Astrocyte (in vitro differentiated cells and primary cell): Measurements from ENCODE around the gene MCF2L2. TPM values are rescaled to one million over a fixed set of nuclear protein-coding genes. Genes with fewer than 3 reads are reported as not detected.

Source experiments
- DNase-seq: peaks from one replicate; pipeline ENCODE4 v3.0.0-alpha.2; 2010; ENCODE audit warnings: low read depth
- FAIRE-seq: peaks from 2 replicates; lab custom pipeline; 2011; peaks lifted over from hg19 to GRCh38; lab: Jason Lieb, UNC
- H2AFZ ChIP-seq: 2 replicates; pipeline ENCODE4 v1.6.0; 2012; ENCODE audit warnings: low read depth, low read length, inconsistent platforms
- H3K27ac ChIP-seq: 2 replicates; pipeline ENCODE4 v1.5.1; 2011; ENCODE audit warnings: low read depth, low read length, inconsistent platforms
- H3K27me3 ChIP-seq: 2 replicates; pipeline ENCODE4 v1.6.0; 2011; ENCODE audit warnings: low read length, inconsistent platforms; ENCODE audit not compliant: insufficient read depth
- H3K36me3 ChIP-seq: 2 replicates; pipeline ENCODE4 v1.5.1; 2011; ENCODE audit warnings: low read length, inconsistent platforms; ENCODE audit not compliant: insufficient read depth
- H3K4me1 ChIP-seq: 2 replicates; pipeline ENCODE4 v1.5.1; 2011; ENCODE audit warnings: low read length, inconsistent platforms; ENCODE audit not compliant: insufficient read depth
- H3K4me2 ChIP-seq: 2 replicates; pipeline ENCODE4 v1.6.0; 2012; ENCODE audit warnings: low read length, inconsistent platforms
- H3K4me3 ChIP-seq: 2 replicates; pipeline ENCODE4 v1.5.1; 2011; ENCODE audit warnings: low read depth, mild to moderate bottlenecking, low read length, inconsistent platforms; ENCODE audit not compliant: insufficient read depth
- H3K79me2 ChIP-seq: 2 replicates; pipeline ENCODE4 v1.6.0; 2012; ENCODE audit warnings: mild to moderate bottlenecking, low read length, inconsistent platforms; ENCODE audit not compliant: insufficient read depth
- H3K9ac ChIP-seq: 2 replicates; pipeline ENCODE4 v1.6.0; 2012; ENCODE audit warnings: mild to moderate bottlenecking, low read length, inconsistent platforms
- H3K9me3 ChIP-seq: 2 replicates; pipeline ENCODE4 v1.5.1; 2012; ENCODE audit warnings: low read depth, mild to moderate bottlenecking, low read length, inconsistent platforms; ENCODE audit not compliant: insufficient read depth
- H4K20me1 ChIP-seq: 2 replicates; pipeline ENCODE4 v1.6.0; 2012; ENCODE audit warnings: low read length, inconsistent platforms; ENCODE audit not compliant: insufficient read depth
- H3K27ac Mint-ChIP-seq: one replicate; pipeline ENCODE4 v1.8.0; 2021; ENCODE audit warnings: mild to moderate bottlenecking, mixed read lengths; ENCODE audit not compliant: unreplicated experiment
- H3K27me3 Mint-ChIP-seq: one replicate; pipeline ENCODE4 v1.8.0; 2021; ENCODE audit warnings: low read depth, mixed read lengths; ENCODE audit not compliant: unreplicated experiment
- H3K36me3 Mint-ChIP-seq: one replicate; pipeline ENCODE4 v1.8.0; 2021; ENCODE audit warnings: low read depth, mixed read lengths; ENCODE audit not compliant: unreplicated experiment
- H3K4me1 Mint-ChIP-seq: one replicate; pipeline ENCODE4 v1.8.0; 2021; ENCODE audit warnings: low read depth, mixed read lengths; ENCODE audit not compliant: unreplicated experiment
- H3K4me3 Mint-ChIP-seq: one replicate; pipeline ENCODE4 v1.8.0; 2021; ENCODE audit warnings: mild to moderate bottlenecking, moderate library complexity, mixed read lengths; ENCODE audit not compliant: unreplicated experiment
- H3K9me3 Mint-ChIP-seq: one replicate; pipeline ENCODE4 v1.8.0; 2021; ENCODE audit warnings: mild to moderate bottlenecking, mixed read lengths; ENCODE audit not compliant: unreplicated experiment
- CTCF ChIP-seq: IDR thresholded peaks from 2 replicates; pipeline ENCODE4 v1.5.1; 2011; ENCODE audit warnings: low read depth, mild to moderate bottlenecking, inconsistent platforms, low read length, moderate library complexity; ENCODE audit not compliant: insufficient read depth
- EZH2 ChIP-seq: IDR thresholded peaks from 2 replicates; pipeline ENCODE4 v1.6.1; 2012; ENCODE audit warnings: mild to moderate bottlenecking, low read length, inconsistent platforms; ENCODE audit not compliant: insufficient read depth
- total RNA-seq: library from RNA; stranded (reverse); gene quantifications from 2 replicates; pipeline ENCODE4 v1.2.1, GENCODE V29; 2021

MCF2L2 gene
- total RNA-seq, 1 donor from 2014 or later = 0.89 TPM

- peaks cover 5% of the 10 kb centered on the region for H3K4me1 Mint-ChIP-seq
- Histone ChIP-seq H3K79me2 (no peaks in the 10 kb centered on the region), H4K20me1 (peaks cover 3% of the 10 kb centered on the region), H3K4me3 (no peak overlapping the region), H2AFZ (no peak overlapping the region), H3K27ac (no peak overlapping the region), H3K9me3 (no peaks in the 10 kb centered on the region), H3K9ac (no peak overlapping the region), H3K27me3 (peaks cover 52% of the 10 kb centered on the region), H3K4me1 (no peaks in the 10 kb centered on the region), H3K36me3 (no peaks in the 10 kb centered on the region), H3K4me2 (no peak overlapping the region)
- TF ChIP-seq EZH2 (no peak), CTCF (no peak)
- DNase-seq (no peak), FAIRE-seq (no peak)
- no peak overlapping the region for H3K4me3 Mint-ChIP-seq
- peaks cover 2% of the 10 kb centered on the region for H3K36me3 Mint-ChIP-seq
- peaks cover 2% of the 10 kb centered on the region for H3K9me3 Mint-ChIP-seq
- H3K27me3 Mint-ChIP-seq = peaks cover 27% of the 10 kb centered on the region
- H3K27ac Mint-ChIP-seq = no peak overlapping the region
Observed at GRCh38 chr3:183151821-183152351, 276.5 kb downstream of the MCF2L2 start.

- Histone ChIP-seq H3K79me2 (no peaks in the 10 kb centered on the region), H3K4me3 (no peak overlapping the region), H3K36me3 (no peaks in the 10 kb centered on the region), H4K20me1 (peaks cover 3% of the 10 kb centered on the region), H3K9ac (no peak overlapping the region), H3K9me3 (no peaks in the 10 kb centered on the region), H3K27me3 (peaks cover 54% of the 10 kb centered on the region), H3K27ac (no peak overlapping the region), H2AFZ (no peak overlapping the region), H3K4me1 (no peaks in the 10 kb centered on the region), H3K4me2 (no peak overlapping the region)
- Mint-ChIP-seq H3K27ac (no peak overlapping the region), H3K9me3 (peaks cover 2% of the 10 kb centered on the region), H3K36me3 (peaks cover 2% of the 10 kb centered on the region), H3K4me3 (no peak overlapping the region), H3K4me1 (peaks cover 5% of the 10 kb centered on the region), H3K27me3 (peaks cover 27% of the 10 kb centered on the region)
- TF ChIP-seq CTCF = no peak
- no peak for FAIRE-seq
- DNase-seq = no peak
Observed at GRCh38 chr3:183151086-183151485, 277.3 kb downstream of the MCF2L2 start.

- Histone ChIP-seq H3K27me3 (peaks cover 52% of the 10 kb centered on the region), H3K4me3 (no peak overlapping the region), H3K27ac (no peak overlapping the region), H3K9ac (no peak overlapping the region), H3K79me2 (no peaks in the 10 kb centered on the region), H3K4me2 (no peak overlapping the region), H2AFZ (no peak overlapping the region), H4K20me1 (peaks cover 3% of the 10 kb centered on the region), H3K36me3 (no peaks in the 10 kb centered on the region), H3K9me3 (no peaks in the 10 kb centered on the region), H3K4me1 (no peaks in the 10 kb centered on the region)
- Mint-ChIP-seq H3K4me1 (peaks cover 7% of the 10 kb centered on the region), H3K27me3 (peaks cover 25% of the 10 kb centered on the region), H3K4me3 (no peak overlapping the region), H3K9me3 (peaks cover under 1% of the 10 kb centered on the region), H3K27ac (no peak overlapping the region), H3K36me3 (peaks cover 2% of the 10 kb centered on the region)
- DNase-seq = peak; percentile 5
- TF ChIP-seq CTCF (no peak), EZH2 (no peak)
- no peak for FAIRE-seq
Observed at GRCh38 chr3:183149915-183150750, 278.3 kb downstream of the MCF2L2 start.
